ENCODE data around the gene BCAS3.

Gene BCAS3

DNA sequence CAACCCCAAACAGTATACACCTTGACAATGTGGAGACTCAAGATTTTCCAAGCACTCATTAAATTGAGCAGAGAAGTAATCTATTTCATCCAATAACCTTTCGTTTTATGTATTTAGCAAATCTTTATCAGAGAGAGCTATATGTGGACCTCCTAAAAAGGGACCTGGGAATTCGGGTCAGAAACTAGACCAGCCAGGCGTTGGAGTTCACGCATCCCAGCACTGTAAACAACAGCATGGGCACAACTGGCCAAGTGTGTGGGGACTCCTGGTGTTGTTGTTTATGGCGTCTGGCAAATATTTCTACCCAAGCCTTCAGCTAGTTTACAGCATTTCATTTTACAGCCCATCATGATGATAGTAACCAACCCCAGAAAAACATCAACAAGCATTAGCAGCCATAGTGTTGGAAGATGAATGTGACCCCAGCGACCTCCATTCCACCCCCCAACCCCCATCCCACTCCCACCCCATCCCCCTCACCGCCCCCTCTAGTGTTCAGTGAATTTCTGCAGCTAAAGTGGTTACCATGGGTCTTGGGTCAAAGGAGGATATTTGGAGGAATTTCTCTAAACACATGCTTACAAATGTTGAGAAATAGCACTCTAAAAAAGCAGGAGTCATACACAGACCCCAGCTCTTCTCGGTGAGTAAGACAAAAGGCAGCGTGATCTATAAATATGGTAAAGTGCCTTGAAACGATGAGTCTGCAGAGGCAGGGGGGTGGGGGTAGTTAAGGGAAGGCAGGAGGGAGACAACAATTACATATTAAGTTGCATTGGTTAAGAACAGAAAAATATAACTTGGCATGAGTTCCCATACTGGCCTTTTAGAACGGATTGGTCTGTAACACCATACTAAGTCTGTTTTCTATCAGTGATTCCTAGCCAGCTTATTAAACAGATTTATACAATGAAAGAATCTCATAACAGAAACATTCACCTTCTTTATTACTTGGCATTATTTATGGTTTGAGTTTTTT, 630.5 kb downstream of the BCAS3 start:
- TF ChIP-seq EZH2phosphoT487 (IDR thresholded peaks at IDR 0.05; ENCODE audit: borderline replicate concordance, low read length), result no peak
- Histone ChIP-seq H3K79me2 (ENCODE audit: control insufficient read depth, low read length) (no peaks in the 10 kb centered on the region), H3K36me3 (ENCODE audit: control insufficient read depth, low read length) (no peaks in the 10 kb centered on the region), H3K4me2 (ENCODE audit: low read length) (no peak overlapping the region), H3F3A (ENCODE audit: control insufficient read depth, insufficient read depth) (no peaks in the 10 kb centered on the region), H3K4me1 (ENCODE audit: control insufficient read depth, low read length) (no peaks in the 10 kb centered on the region), H3K27ac (ENCODE audit: low read depth, low read length) (no peak overlapping the region), H3K9me2 (replicated peaks; ENCODE audit: control insufficient read depth, low read length) (no peaks in the 10 kb centered on the region), H3K9me3 (ENCODE audit: control insufficient read depth, insufficient read depth, low read length) (no peaks in the 10 kb centered on the region), H4K20me1 (ENCODE audit: control insufficient read depth, insufficient read depth, low read depth, low read length) (no peaks in the 10 kb centered on the region), H3K4me3 (ENCODE audit: low read length) (no peak overlapping the region), H3K27me3 (ENCODE audit: control insufficient read depth, low read length) (no peaks in the 10 kb centered on the region)

DNA sequence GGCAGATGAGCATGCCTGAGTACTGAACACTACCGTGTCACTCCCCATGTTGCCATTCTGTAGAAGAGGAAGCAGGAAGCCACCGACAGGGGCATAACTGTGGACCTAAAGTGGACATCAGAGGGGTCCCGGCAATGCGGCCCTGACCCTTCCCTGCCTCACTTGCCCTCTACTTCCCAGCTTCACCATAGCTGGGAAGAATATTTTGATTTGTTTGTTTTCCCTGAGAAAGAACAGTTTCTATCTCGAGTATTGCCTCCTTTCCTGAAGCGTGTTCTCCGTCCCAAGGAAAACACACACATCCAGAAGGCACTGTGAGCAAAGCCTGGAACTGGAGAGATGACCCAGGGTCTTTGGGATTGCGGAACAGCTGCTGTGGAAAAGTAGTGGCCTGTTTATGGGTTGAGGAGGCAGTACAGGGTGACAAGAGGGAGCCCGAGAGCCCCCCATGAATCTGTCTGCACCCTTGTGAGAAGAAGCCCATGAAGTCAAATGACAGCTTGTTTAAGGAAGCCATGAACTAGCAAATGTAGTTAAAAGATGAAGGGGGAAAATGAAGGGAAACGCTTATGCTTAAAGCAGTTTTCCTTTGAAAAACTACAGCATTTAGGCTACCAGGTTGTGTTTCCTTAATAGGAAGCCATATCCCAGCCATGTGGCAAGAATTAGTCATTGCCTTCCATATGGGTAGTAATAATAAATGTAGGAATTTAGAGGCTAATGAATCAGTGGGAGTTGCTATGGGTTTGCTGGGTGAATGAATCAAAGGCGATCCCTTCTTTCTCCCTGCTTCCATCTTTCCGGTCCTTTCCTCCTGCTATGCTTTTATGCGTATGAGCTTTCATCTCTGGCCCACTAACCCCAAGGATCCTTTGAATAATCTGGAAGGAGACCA, 632.0 kb downstream of the BCAS3 start:
- no peaks in the 10 kb centered on the region for H3K4me1 ChIP-seq (ENCODE audit: control insufficient read depth, low read length)
- H3F3A ChIP-seq (ENCODE audit: control insufficient read depth, insufficient read depth), result no peaks in the 10 kb centered on the region
- H3K4me2 ChIP-seq (ENCODE audit: low read length), result no peak overlapping the region
- TF ChIP-seq, protein P1, sequence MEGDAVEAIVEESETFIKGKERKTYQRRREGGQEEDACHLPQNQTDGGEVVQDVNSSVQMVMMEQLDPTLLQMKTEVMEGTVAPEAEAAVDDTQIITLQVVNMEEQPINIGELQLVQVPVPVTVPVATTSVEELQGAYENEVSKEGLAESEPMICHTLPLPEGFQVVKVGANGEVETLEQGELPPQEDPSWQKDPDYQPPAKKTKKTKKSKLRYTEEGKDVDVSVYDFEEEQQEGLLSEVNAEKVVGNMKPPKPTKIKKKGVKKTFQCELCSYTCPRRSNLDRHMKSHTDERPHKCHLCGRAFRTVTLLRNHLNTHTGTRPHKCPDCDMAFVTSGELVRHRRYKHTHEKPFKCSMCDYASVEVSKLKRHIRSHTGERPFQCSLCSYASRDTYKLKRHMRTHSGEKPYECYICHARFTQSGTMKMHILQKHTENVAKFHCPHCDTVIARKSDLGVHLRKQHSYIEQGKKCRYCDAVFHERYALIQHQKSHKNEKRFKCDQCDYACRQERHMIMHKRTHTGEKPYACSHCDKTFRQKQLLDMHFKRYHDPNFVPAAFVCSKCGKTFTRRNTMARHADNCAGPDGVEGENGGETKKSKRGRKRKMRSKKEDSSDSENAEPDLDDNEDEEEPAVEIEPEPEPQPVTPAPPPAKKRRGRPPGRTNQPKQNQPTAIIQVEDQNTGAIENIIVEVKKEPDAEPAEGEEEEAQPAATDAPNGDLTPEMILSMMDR (IDR thresholded peaks at IDR 0.05; ENCODE audit: low read depth, low read length, poor library complexity, severe bottlenecking), result no peak
- no peak for TF ChIP-seq EZH2phosphoT487 (IDR thresholded peaks at IDR 0.05; ENCODE audit: borderline replicate concordance, low read length)
- no peaks in the 10 kb centered on the region for H3K79me2 ChIP-seq (ENCODE audit: control insufficient read depth, low read length)
- no peaks in the 10 kb centered on the region for H3K9me3 ChIP-seq (ENCODE audit: control insufficient read depth, insufficient read depth, low read length)
- no peak overlapping the region for H3K27ac ChIP-seq (ENCODE audit: low read depth, low read length)
- no peaks in the 10 kb centered on the region for H3K27me3 ChIP-seq (ENCODE audit: control insufficient read depth, low read length)
- H3K9me2 ChIP-seq (replicated peaks; ENCODE audit: control insufficient read depth, low read length), result no peaks in the 10 kb centered on the region
- no peak overlapping the region for H3K4me3 ChIP-seq (ENCODE audit: low read length)
- no peaks in the 10 kb centered on the region for H3K36me3 ChIP-seq (ENCODE audit: control insufficient read depth, low read length)
- no peaks in the 10 kb centered on the region for H4K20me1 ChIP-seq (ENCODE audit: control insufficient read depth, insufficient read depth, low read depth, low read length)

DNA sequence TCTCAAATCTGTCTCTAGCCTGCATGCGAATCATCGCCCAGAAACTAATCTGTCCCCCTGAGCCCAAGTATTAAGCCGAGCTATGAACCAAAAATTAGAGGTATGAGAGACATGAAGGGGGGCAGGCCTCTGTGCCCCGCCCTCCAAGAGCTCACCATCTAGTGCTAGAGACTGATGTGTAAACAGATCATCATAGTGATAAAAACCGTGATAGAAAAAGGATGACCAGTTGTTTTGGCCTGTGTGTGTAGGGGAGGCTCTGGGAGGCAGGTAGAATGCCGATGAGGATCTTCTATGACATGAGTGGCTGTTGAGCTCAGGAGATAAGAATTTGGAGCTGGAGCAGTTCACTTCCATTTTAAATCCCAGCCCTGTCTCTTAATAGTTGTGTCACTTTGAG, 632.9 kb downstream of the BCAS3 start:
- H3K4me3 ChIP-seq (ENCODE audit: low read length), result no peak overlapping the region

More for the DNA sequence above, 632.9 kb downstream of the BCAS3 start:
- Histone ChIP-seq H3K9me3 (ENCODE audit: control insufficient read depth, insufficient read depth, low read length) (no peaks in the 10 kb centered on the region), H3K79me2 (ENCODE audit: control insufficient read depth, low read length) (no peaks in the 10 kb centered on the region), H3K27me3 (ENCODE audit: control insufficient read depth, low read length) (no peaks in the 10 kb centered on the region), H4K20me1 (ENCODE audit: control insufficient read depth, insufficient read depth, low read depth, low read length) (no peaks in the 10 kb centered on the region), H3K4me2 (ENCODE audit: low read length) (no peak overlapping the region), H3K36me3 (ENCODE audit: control insufficient read depth, low read length) (no peaks in the 10 kb centered on the region), H3F3A (ENCODE audit: control insufficient read depth, insufficient read depth) (no peaks in the 10 kb centered on the region), H3K4me1 (ENCODE audit: control insufficient read depth, low read length) (no peaks in the 10 kb centered on the region), H3K27ac (ENCODE audit: low read depth, low read length) (no peak overlapping the region), H3K9me2 (replicated peaks; ENCODE audit: control insufficient read depth, low read length) (no peaks in the 10 kb centered on the region)
- no peak for TF ChIP-seq EZH2phosphoT487 (IDR thresholded peaks at IDR 0.05; ENCODE audit: borderline replicate concordance, low read length)
- TF ChIP-seq, protein P1 (IDR thresholded peaks at IDR 0.05; ENCODE audit: low read depth, low read length, poor library complexity, severe bottlenecking), result no peak

Measured in DOHH2 (cell line).